Heart left ventricle (tissue), 16 donors: ENCODE data around the gene LONP1. TPM values are rescaled to one million over a fixed set of nuclear protein-coding genes. Genes with fewer than 3 reads are reported as not detected.

Experiments
- ATAC-seq, 4 donors: fragments of 200-7000 bp; cut with Tn5 transposase; one replicate each; pipeline ENCODE4 v1.9.1; 2020 to 2022; ENCODE audit warnings: moderate library complexity in 4 of 4, mild to moderate bottlenecking in 3 of 4, moderate number of reproducible peaks in 1 of 4
- DNase-seq, 5 donors: peaks; one replicate each; pipeline ENCODE4 v3.0.0-alpha.2; 2020
- H3K27ac ChIP-seq, 12 donors: fragments of 200-600 bp; sonication (generic) in 4 of 12; one replicate each; pipeline versions ENCODE4 v1.5.0 to v1.8.0; 2016 to 2022; ENCODE audit warnings: mild to moderate bottlenecking in 2 of 12
- H3K27me3 ChIP-seq, 9 donors: fragments of 200-600 bp; sonication (generic) in 2 of 9; one replicate each; pipeline versions ENCODE4 v1.5.1 to v1.8.0; 2016 to 2022; ENCODE audit warnings: mild to moderate bottlenecking in 3 of 9
- H3K36me3 ChIP-seq, 9 donors: fragments of 200-600 bp; sonication (generic) in 2 of 9; one replicate each; pipeline versions ENCODE4 v1.5.0 to v1.8.0; 2018 to 2022; ENCODE audit warnings: mild to moderate bottlenecking in 2 of 9
- H3K4me1 ChIP-seq, 12 donors: fragments of 200-600 bp; sonication (generic) in 4 of 12; one replicate each; pipeline versions ENCODE4 v1.5.0 to v1.8.0; 2016 to 2022; ENCODE audit warnings: mild to moderate bottlenecking in 3 of 12
- H3K4me3 ChIP-seq, 12 donors: fragments of 200-600 bp; sonication (generic) in 4 of 12; one replicate each; pipeline versions ENCODE4 v1.5.0 to v1.8.0; 2017 to 2022; ENCODE audit warnings: mild to moderate bottlenecking in 9 of 12, moderate library complexity in 4 of 12
- H3K9me3 ChIP-seq, 12 donors: fragments of 200-600 bp; sonication (generic) in 4 of 12; one replicate each; pipeline versions ENCODE4 v1.5.0 to v1.8.0; 2016 to 2022; ENCODE audit warnings: mild to moderate bottlenecking in 1 of 12
- CTCF ChIP-seq, 12 donors: fragments of 200-600 bp; sonication (generic) in 4 of 12; IDR thresholded peaks; one replicate each; pipeline versions ENCODE4 v1.5.0 to v1.8.0; 2018 to 2022; ENCODE audit warnings: antibody characterized with exemption in 12 of 12, mild to moderate bottlenecking in 5 of 12
- POLR2A ChIP-seq, 2 donors: fragments of 450-650 bp; IDR thresholded peaks; one replicate each; pipeline ENCODE4 v1.6.1; 2017; ENCODE audit warnings: antibody characterized with exemption in 2 of 2, mild to moderate bottlenecking in 2 of 2, moderate library complexity in 2 of 2
- WGBS, 4 donors: extraction: QIAGEN DNeasy Blood & Tissue Kit in 2 of 4; methylation state at CpG; one replicate each; pipeline versions ENCODE4 v1.1.5 to v1.1.7; 2013 to 2018; 5-methylcytosine and 5-hydroxymethylcytosine counted together
- intact Hi-C, 10 donors: fragments of 100-400 bp; cut with DNase I; formaldehyde crosslinking; loops; one replicate each; pipeline versions ENCODE4 v1.11.1 to v1.14.2; 2022
- polyA plus RNA-seq, 2 donors: library from polyadenylated mRNA; stranded (reverse); fragments of 200-250 nt; gene quantifications; one replicate each; pipeline ENCODE4 v1.2.3, GENCODE V29; 2013
- total RNA-seq, 9 donors: library from RNA; depleted of rRNA in 2 of 9; stranded (reverse); fragments of >200 nt in 2 of 9; fragmentation: NEBNext Ultra II Directional in 3 of 9; extraction: Animal tissue kit (Norgen Biotek cat#: 25700) in 3 of 9; gene quantifications; one replicate each; pipeline versions ENCODE4 v1.1.0 to v1.2.4, GENCODE V29; 2016 to 2023
- donor health status: ischemic (EF 13 %, LVEDD 7.1; RV severe dilation, severe dysfunction).
- donor health status: healthy with polysubstance abuse.
- donor health status: DM: no; HTN: yes; CAD: no.
- donor health status: DM: no; HTN: no; CAD: no.
- donor health status: ischemic (EF 25% LVEDD 6.9; RV normal size, moderate dysfunction).
- donor health status: ischemic (EF 25% LVEDD 5.7; RV mildly dilated, moderate dysfunction).
- donor health status: healthy.
- donor health status: DM: yes; HTN: yes; CAD: no.
- donor health status: ischemic (EF 35%, LVEDD 5.7; RV mildly dilated, moderate dysfunction).
- donor health status: nonischemic (EF 11% LVEDD 7.7; RV severe dilation, severe dysfunction).
- donor health status: DM: yes; HTN: yes; CAD: no.
- donor health status: PGD.
- donor health status: ischemic (EF 29% LVEDD 5.4; RV normal size, mild dysfunction).
- donor health status: nonischemic (EF 23%, LVEDD 6.1; RV moderate dilation, normal function).

Gene LONP1
- total and polyA plus RNA-seq, 11 donors: 61.2 to 123 (median 94.6) TPM

DNA sequence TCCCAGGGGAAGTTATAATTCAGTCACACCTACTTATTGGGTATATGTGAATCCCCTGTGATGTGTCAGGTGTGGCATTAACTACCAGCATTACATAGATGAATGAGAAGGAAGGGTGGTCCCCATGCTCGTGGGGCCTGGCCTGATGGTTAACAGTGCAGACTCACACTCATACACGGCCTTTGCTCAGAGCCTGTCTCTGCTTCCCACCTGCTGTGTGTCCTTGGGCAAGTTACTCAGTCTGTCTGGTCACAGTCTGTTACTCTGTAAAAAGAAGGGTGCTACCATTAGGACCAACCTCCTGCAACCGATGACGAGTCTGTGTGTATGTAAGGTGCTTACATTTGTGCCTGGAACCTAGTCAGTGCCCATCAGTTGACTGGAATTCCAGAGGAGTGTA lies 73.2 kb downstream of the LONP1 start:
- peaks cover 4 to 93% (median 91%) of the 10 kb centered on the region in 9 donors for H3K36me3 ChIP-seq
- no peaks in the 10 kb centered on the region for H3K4me1 ChIP-seq
- no peaks in the 10 kb centered on the region for H3K27me3 ChIP-seq
- H3K9me3 ChIP-seq: no peaks in the 10 kb centered on the region
- intact Hi-C loops: no loop called here
- no peak overlapping the region for H3K4me3 ChIP-seq
- TF ChIP-seq CTCF (IDR thresholded peaks at IDR 0.05) (no peak), POLR2A (IDR thresholded peaks at IDR 0.05) (no peak)
- H3K27ac ChIP-seq: no peak overlapping the region
- DNase-seq: no peak
- ATAC-seq: no peak
- 91 to 92% (median 91%) methylated on average over 4 of the region's 4 CpGs for WGBS, 4 donors

- 84 to 92% (median 89%) methylated on average over 5 of the region's 5 CpGs for WGBS, 4 donors
- H3K9me3 ChIP-seq: no peaks in the 10 kb centered on the region
- intact Hi-C loops: no loop called here
- H3K4me1 ChIP-seq: no peaks in the 10 kb centered on the region
- H3K4me3 ChIP-seq: no peak overlapping the region
- ATAC-seq (no peak), DNase-seq (no peak)
- H3K27me3 ChIP-seq: no peaks in the 10 kb centered on the region
- TF ChIP-seq CTCF (IDR thresholded peaks at IDR 0.05): no peak
- TF ChIP-seq POLR2A (IDR thresholded peaks at IDR 0.05): no peak
- H3K27ac ChIP-seq: no peak overlapping the region
- H3K36me3 ChIP-seq: peaks cover 4 to 92% (median 84%) of the 10 kb centered on the region in 9 donors
Observed at GRCh38 chr19:5645409-5645808, 74.5 kb downstream of the LONP1 start.

DNA sequence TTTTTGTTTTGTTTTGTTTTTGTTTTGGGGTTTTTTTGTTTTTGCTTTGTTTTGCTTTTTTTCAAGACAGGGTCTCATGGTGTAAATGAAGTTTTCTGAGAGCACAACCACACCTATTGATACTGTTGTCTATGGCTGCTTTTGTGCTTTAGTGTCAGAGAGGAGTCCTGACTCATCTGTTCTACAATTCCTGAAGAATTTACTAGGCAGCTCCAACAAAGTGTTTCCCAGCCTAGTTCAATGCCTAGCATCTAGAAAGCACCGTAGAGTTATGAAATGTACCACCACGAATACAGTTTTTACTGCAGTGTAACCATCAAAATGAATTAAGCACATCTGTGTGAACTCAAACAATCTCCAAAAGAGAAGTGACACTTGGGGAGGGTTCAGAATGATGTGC lies 75.9 kb downstream of the LONP1 start:
- WGBS, 4 donors: 87 to 93% (median 89%) methylated on average over 2 of the region's 2 CpGs
- Histone ChIP-seq H3K27ac (no peak overlapping the region), H3K36me3 (peaks cover 0 to 96% (median 74%) of the 10 kb centered on the region in 9 donors), H3K4me3 (no peak overlapping the region), H3K4me1 (no peaks in the 10 kb centered on the region), H3K9me3 (no peaks in the 10 kb centered on the region), H3K27me3 (no peaks in the 10 kb centered on the region)
- DNase-seq (no peak), ATAC-seq (no peak)
- no peak for TF ChIP-seq CTCF (IDR thresholded peaks at IDR 0.05)
- TF ChIP-seq POLR2A (IDR thresholded peaks at IDR 0.05): no peak
- intact Hi-C loops: no loop called here

GRCh38 chr19:5643060-5643459 lies 76.9 kb downstream of the LONP1 start:
- peaks cover 0 to 92% (median 68%) of the 10 kb centered on the region in 9 donors for H3K36me3 ChIP-seq
- WGBS, 4 donors: 81 to 89% (median 87%) methylated on average over 4 of the region's 4 CpGs
- H3K27me3 ChIP-seq: no peaks in the 10 kb centered on the region

More at GRCh38 chr19:5643060-5643459, 76.9 kb downstream of the LONP1 start:
- ATAC-seq (no peak), DNase-seq (no peak)
- TF ChIP-seq POLR2A (IDR thresholded peaks at IDR 0.05) (no peak), CTCF (IDR thresholded peaks at IDR 0.05) (no peak)
- no peak overlapping the region for H3K27ac ChIP-seq
- H3K4me3 ChIP-seq: no peak overlapping the region
- peaks cover 0 to 3% (median 0%) of the 10 kb centered on the region in 12 donors for H3K4me1 ChIP-seq
- intact Hi-C loops: no loop called here
- no peaks in the 10 kb centered on the region for H3K9me3 ChIP-seq
